ENCODE data around the gene CTLA4. TPM values are rescaled to one million over a fixed set of nuclear protein-coding genes. Genes with fewer than 3 reads are reported as not detected.

The CTLA4 gene
- total RNA-seq, 3 donors from 2014 or later: 0.64 to 1.8 (median 0.98) TPM

- intact Hi-C loops (cut with DNase I; ENCODE audit: low total_unique reads): no loop called here
- no peak for DNase-seq (ENCODE audit: low spot score in 2 of 2)
- no peak overlapping the region for H3K4me3 ChIP-seq
- no peak overlapping the region for H3K27ac ChIP-seq
- H3K9me3 ChIP-seq: no peaks in the 10 kb centered on the region
- TF ChIP-seq, protein P1, sequence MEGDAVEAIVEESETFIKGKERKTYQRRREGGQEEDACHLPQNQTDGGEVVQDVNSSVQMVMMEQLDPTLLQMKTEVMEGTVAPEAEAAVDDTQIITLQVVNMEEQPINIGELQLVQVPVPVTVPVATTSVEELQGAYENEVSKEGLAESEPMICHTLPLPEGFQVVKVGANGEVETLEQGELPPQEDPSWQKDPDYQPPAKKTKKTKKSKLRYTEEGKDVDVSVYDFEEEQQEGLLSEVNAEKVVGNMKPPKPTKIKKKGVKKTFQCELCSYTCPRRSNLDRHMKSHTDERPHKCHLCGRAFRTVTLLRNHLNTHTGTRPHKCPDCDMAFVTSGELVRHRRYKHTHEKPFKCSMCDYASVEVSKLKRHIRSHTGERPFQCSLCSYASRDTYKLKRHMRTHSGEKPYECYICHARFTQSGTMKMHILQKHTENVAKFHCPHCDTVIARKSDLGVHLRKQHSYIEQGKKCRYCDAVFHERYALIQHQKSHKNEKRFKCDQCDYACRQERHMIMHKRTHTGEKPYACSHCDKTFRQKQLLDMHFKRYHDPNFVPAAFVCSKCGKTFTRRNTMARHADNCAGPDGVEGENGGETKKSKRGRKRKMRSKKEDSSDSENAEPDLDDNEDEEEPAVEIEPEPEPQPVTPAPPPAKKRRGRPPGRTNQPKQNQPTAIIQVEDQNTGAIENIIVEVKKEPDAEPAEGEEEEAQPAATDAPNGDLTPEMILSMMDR (IDR thresholded peaks at IDR 0.05): no peak
- TF ChIP-seq POLR2AphosphoS5 (IDR thresholded peaks at IDR 0.05): no peak
- TF ChIP-seq POLR2A (IDR thresholded peaks at IDR 0.05): no peak
- H3K27me3 ChIP-seq: no peaks in the 10 kb centered on the region
- no peaks in the 10 kb centered on the region for H3K4me1 ChIP-seq
- H3K36me3 ChIP-seq: no peaks in the 10 kb centered on the region
These were observed 22.0 kb downstream of the CTLA4 start for GRCh38 chr2:203889542-203889941.

DNA sequence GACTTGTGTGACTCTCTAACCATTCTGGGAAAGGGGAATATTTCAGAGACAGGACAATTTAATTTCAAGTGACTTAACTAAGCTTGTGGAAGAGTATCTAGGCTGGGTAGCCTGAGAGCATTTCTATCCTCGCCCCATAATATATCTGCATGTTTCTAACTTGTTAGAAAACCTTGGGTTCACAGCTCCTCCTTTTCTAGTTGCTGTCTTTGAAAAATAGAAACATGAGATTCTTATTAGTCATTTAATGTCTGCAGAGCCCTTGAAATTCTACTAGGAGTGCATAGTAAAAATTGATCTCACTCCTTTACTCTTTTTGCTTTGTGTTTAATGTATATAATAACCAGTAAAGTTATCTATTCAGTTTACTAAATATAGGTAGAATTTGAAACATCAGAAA, 22.4 kb downstream of the CTLA4 start:
- Histone ChIP-seq H3K27ac (no peak overlapping the region), H3K27me3 (no peaks in the 10 kb centered on the region), H3K4me3 (no peak overlapping the region), H3K9me3 (no peaks in the 10 kb centered on the region), H3K36me3 (no peaks in the 10 kb centered on the region), H3K4me1 (no peaks in the 10 kb centered on the region)
- intact Hi-C loops (cut with DNase I; ENCODE audit: low total_unique reads): no loop called here
- DNase-seq (ENCODE audit: low spot score in 2 of 2): no peak
- no peak for TF ChIP-seq POLR2A (IDR thresholded peaks at IDR 0.05)
- TF ChIP-seq, protein P1 (IDR thresholded peaks at IDR 0.05): no peak
- TF ChIP-seq POLR2AphosphoS5 (IDR thresholded peaks at IDR 0.05): no peak

- DNase-seq (ENCODE audit: low spot score in 2 of 2): no peak
- H3K4me1 ChIP-seq: no peaks in the 10 kb centered on the region
- no peak overlapping the region for H3K27ac ChIP-seq
- H3K27me3 ChIP-seq: no peaks in the 10 kb centered on the region
- H3K9me3 ChIP-seq: no peaks in the 10 kb centered on the region
- intact Hi-C loops (cut with DNase I; ENCODE audit: low total_unique reads): no loop called here
- H3K36me3 ChIP-seq: no peaks in the 10 kb centered on the region
- H3K4me3 ChIP-seq: no peak overlapping the region
- TF ChIP-seq, protein P1 (IDR thresholded peaks at IDR 0.05): no peak
- TF ChIP-seq POLR2AphosphoS5 (IDR thresholded peaks at IDR 0.05) (no peak), POLR2A (IDR thresholded peaks at IDR 0.05) (no peak)
These were observed 23.2 kb downstream of the CTLA4 start for GRCh38 chr2:203890733-203891132.

DNA sequence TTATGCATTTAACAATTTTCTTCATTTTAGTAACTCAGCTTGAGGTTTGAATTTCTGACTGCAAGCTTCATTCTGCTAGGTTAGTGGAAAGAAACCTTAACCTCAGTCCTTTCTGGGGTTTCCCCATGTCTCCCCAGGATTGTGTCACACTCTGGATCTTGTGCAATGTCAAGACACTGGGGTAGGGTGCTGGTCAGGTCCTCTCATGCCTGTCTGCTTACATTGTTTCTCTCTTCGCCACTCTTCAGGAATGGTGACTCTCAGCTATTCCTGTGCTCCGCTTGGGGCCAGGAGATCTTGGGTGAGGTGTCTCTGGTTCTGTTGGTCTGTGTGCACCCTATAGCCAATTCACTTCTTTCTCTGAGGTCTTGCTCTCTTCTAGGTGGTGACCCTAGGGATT, 23.9 kb downstream of the CTLA4 start:
- no peaks in the 10 kb centered on the region for H3K9me3 ChIP-seq
- no peak for DNase-seq (ENCODE audit: low spot score in 2 of 2)

GRCh38 chr2:203892207-203892606, 24.6 kb downstream of the CTLA4 start:
- H3K27me3 ChIP-seq: no peaks in the 10 kb centered on the region
- no peaks in the 10 kb centered on the region for H3K36me3 ChIP-seq
- DNase-seq (ENCODE audit: low spot score in 2 of 2): no peak
- H3K4me1 ChIP-seq: no peaks in the 10 kb centered on the region
- no peak for TF ChIP-seq POLR2A (IDR thresholded peaks at IDR 0.05)
- intact Hi-C loops (cut with DNase I; ENCODE audit: low total_unique reads): no loop called here
- no peaks in the 10 kb centered on the region for H3K9me3 ChIP-seq
- H3K27ac ChIP-seq: no peak overlapping the region
- H3K4me3 ChIP-seq: no peak overlapping the region

More for the DNA sequence above, 23.9 kb downstream of the CTLA4 start:
- no peak for TF ChIP-seq POLR2AphosphoS5 (IDR thresholded peaks at IDR 0.05)
- no peak for TF ChIP-seq POLR2A (IDR thresholded peaks at IDR 0.05)
- TF ChIP-seq, protein P1 (IDR thresholded peaks at IDR 0.05): no peak
- Histone ChIP-seq H3K36me3 (no peaks in the 10 kb centered on the region), H3K4me1 (no peaks in the 10 kb centered on the region), H3K4me3 (no peak overlapping the region), H3K27ac (no peak overlapping the region), H3K27me3 (no peaks in the 10 kb centered on the region)
- intact Hi-C loops (cut with DNase I; ENCODE audit: low total_unique reads): no loop called here

DNA sequence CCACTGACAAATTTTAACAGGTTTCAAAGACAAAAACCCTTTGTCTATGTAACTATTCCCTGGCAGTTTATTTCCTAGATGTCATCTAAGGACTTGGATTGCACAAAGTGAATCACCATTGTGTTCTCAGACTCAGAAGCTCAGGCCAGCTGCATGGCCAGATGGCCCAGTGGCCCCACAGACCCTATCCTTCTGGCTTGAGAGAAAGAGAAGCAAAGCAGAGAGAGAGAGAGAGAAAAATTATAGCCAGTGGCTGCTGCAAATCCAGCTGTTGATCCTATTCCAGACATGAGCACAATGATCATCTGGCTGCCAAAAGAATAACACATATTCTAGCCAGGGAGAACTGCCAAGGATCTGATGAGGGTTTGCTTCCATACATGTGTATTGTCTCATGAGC, 25.8 kb downstream of the CTLA4 start:
- intact Hi-C loops (cut with DNase I; ENCODE audit: low total_unique reads): no loop called here
- Histone ChIP-seq H3K4me1 (no peaks in the 10 kb centered on the region), H3K4me3 (no peak overlapping the region), H3K27me3 (no peaks in the 10 kb centered on the region), H3K27ac (no peak overlapping the region), H3K36me3 (no peaks in the 10 kb centered on the region), H3K9me3 (no peaks in the 10 kb centered on the region)
- peak in 1 of 2 donors; percentile 30 for DNase-seq (ENCODE audit: low spot score in 2 of 2)
- TF ChIP-seq, protein P1 (IDR thresholded peaks at IDR 0.05): no peak
- peak in 1 of 3 donors; percentile 28 for TF ChIP-seq POLR2AphosphoS5 (IDR thresholded peaks at IDR 0.05)
